ENCODE measurements around the gene CD8B. TPM values are rescaled to one million over a fixed set of nuclear protein-coding genes. Genes with fewer than 3 reads are reported as not detected.
A peak's percentile ranks its signal among the peaks of the same experiment; 100 is the strongest.

CD8B gene
- total RNA-seq, 2 donors from 2014 or later = 71.2 to 79.3 TPM

DNA sequence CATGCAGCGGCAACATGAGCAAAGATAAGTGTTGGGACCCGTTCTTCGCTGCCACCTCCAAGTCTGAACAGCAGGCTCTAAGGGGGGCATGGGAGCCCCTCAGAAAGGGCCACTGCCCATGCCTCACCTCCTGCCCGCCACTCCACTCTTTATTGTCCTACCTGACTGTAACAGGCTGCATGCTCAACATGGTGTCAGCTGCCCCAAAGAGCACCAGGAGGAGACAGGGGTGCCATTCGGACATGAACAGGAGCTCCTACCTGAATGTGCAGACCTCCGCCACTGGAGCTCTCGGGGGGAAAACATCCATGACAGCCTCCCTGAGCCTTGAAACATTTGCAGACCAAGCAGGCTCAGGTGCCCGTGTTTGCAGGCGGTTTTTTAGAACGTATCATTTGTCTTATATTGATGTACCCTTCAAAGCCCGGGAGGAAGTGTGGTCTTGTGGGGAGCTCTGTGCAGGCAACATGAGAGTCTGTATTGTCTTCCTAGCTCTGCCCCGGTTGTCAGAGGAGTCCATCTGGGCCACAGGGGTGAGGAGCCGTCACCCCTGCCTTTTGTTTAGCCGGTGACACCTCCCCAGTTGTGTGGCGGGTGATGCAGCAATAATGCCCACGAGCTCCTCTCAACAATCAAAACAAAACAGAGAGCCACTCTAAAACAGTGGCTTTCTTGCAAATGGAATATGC is 35.8 kb downstream of the CD8B start:
- DNase-seq (peak; percentile 75 to 81), ATAC-seq (replicated peaks in 1 of 2) (peak; percentile 91 to 92)
- Mint-ChIP-seq H3K27ac (peak overlapping the region; percentile 8), H3K4me1 (ENCODE audit: low read depth) (peaks cover 64% of the 10 kb centered on the region), H3K4me3 (peak overlapping the region; percentile 64 to 80), H3K36me3 (ENCODE audit: insufficient read depth in 2 of 2) (no peaks in the 10 kb centered on the region), H3K27me3 (ENCODE audit: low read depth) (no peaks in the 10 kb centered on the region), H3K9me3 (no peaks in the 10 kb centered on the region)

DNA sequence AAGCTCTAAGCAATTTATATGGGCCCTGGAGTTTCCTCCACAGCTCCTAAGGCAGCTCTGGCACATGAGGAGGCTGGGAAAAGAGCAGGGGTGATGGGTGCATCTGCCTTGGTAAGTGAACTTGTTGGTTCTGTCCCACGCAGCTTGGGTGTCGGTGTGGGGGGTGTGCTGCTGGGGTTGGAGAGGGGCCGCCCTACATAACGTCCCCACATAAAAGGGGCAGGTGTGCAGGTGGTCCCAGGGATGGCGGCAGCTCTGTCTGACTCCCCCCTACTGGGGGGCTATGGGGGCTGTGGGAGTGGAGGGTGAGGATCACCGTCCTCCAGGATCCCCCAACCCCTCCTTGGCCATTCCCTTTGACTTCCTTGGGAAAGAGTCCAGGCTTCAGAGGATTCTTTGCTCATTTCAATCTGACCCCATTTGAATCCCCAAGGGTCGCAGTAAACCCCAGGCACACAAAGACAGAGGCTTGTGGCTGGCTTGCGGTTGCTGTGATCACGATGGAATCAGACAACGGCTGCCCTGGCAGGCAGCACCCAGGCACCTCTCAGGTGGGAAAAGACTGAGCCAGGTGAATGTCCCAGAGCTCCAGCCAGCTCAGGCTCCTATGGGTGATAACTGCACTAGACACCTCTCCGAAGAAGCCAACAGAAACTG is 36.5 kb downstream of the CD8B start:
- Mint-ChIP-seq H3K27ac (no peak overlapping the region), H3K27me3 (ENCODE audit: low read depth) (no peaks in the 10 kb centered on the region), H3K4me3 (peak overlapping the region; percentile 75 to 80), H3K4me1 (ENCODE audit: low read depth) (peaks cover 71% of the 10 kb centered on the region), H3K36me3 (ENCODE audit: insufficient read depth in 2 of 2) (no peaks in the 10 kb centered on the region), H3K9me3 (no peaks in the 10 kb centered on the region)
- ATAC-seq (replicated peaks in 1 of 2) (peak; percentile 0 to 2), DNase-seq (peak in 1 of 2 donors; percentile 36)

DNA sequence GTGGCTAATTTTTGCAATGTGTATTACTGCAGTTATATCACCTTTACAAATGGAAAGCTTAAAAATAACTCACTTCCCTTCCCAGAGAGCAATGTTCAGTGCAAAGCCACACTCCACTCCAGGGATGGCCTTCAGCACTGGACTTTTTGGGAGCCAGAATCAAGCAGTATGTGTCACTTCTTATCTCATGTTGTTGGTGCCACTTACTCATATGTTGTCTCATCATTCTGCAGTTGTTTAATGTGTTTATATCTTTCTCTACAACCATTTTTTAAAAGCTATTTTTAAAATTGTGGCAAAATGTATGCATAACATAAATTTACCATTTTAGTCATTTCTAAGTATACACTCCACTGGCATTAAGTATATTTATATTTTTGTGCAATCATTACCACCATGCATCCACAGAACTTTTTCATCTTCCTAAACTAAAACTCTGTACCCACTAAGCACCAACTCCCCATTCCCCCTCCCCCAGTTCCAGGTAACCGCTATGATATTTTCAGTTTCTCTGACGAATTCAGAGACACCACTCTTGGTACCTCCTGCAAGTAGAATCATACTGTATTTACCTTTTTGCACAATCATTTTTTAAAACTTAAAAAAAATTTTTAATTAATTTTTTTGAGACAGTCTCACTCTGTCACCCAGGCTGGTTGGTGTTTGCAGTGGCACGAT is 38.9 kb downstream of the CD8B start:
- H3K4me3 Mint-ChIP-seq = peak overlapping the region; percentile 18 to 36
- no peak for ATAC-seq (replicated peaks in 1 of 2)
- H3K27ac Mint-ChIP-seq = peak overlapping the region; percentile 47
- DNase-seq = no peak
- peaks cover 82% of the 10 kb centered on the region for H3K4me1 Mint-ChIP-seq (ENCODE audit: low read depth)
- no peaks in the 10 kb centered on the region for H3K9me3 Mint-ChIP-seq
- H3K36me3 Mint-ChIP-seq (ENCODE audit: insufficient read depth in 2 of 2) = no peaks in the 10 kb centered on the region
- H3K27me3 Mint-ChIP-seq (ENCODE audit: low read depth) = no peaks in the 10 kb centered on the region

DNA sequence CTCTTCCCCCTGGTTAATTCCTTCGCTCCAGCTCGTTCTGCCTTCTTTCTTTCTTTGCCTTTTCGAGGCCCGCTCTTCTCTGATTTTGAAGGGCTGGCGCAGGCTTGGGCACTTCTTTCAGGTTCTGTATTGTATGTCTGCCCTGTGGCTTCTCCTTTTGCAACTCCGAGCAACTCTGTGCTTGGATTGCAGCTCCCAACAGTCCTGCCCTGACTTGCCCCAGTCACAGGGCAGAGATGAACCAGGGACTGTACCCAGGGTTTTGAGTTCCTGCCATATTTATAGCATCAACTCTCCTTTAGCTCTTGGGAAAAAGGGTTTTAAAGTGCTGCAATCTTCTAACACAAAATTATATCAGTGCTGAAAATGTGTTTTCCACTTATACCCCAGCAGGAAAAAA is 39.8 kb downstream of the CD8B start:
- Mint-ChIP-seq H3K36me3 (ENCODE audit: insufficient read depth in 2 of 2) (no peaks in the 10 kb centered on the region), H3K4me1 (ENCODE audit: low read depth) (peaks cover 77% of the 10 kb centered on the region), H3K27me3 (ENCODE audit: low read depth) (no peaks in the 10 kb centered on the region), H3K27ac (peak overlapping the region; percentile 78), H3K4me3 (peak overlapping the region; percentile 72 to 82), H3K9me3 (no peaks in the 10 kb centered on the region)
- DNase-seq (no peak), ATAC-seq (replicated peaks in 1 of 2) (no peak)

DNA sequence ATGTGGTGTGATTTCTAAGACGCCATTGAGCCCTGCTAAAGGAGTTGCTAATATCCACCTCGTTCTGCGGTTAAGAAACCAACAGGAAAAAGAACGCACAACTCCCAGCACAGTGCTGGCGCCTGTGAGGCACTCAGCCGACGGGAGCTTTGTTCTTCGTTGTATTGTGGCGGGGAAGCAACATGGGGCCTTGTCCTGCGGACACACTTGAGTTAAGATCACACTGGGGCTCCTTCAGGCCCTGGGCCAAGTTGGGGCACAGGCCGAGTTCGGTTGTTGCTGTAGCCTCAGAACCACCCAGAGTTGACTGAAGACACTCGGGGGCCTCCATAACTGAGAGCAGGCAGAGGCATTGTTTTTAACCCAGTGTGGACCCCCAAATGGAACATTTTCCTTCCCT is 40.4 kb downstream of the CD8B start:
- Mint-ChIP-seq H3K27ac (no peak overlapping the region), H3K4me3 (peak overlapping the region; percentile 72 to 82), H3K4me1 (ENCODE audit: low read depth) (peaks cover 72% of the 10 kb centered on the region), H3K36me3 (ENCODE audit: insufficient read depth in 2 of 2) (no peaks in the 10 kb centered on the region), H3K9me3 (no peaks in the 10 kb centered on the region), H3K27me3 (ENCODE audit: low read depth) (no peaks in the 10 kb centered on the region)
- DNase-seq (no peak), ATAC-seq (replicated peaks in 1 of 2) (no peak)

DNA sequence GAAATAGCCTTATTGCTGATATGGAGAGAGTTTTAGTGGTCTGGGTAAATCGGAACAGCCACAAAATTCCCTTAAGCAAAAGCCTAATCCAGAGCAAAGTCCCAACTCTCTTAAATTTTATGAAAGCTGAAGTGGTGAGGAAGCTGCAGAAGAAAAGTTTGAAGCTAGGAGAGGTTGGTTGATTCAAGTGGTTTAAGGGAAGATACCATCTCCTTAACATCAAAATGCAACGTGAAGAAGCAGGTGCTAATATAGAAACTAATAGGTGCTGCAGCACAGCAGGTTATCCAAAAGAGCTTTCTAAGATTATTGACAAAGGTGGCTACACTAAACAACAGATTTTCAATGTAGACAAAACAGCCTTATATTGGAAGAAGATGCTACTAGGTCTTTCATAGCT is 42.7 kb downstream of the CD8B start:
- H3K4me3 Mint-ChIP-seq = peak overlapping the region in 1 of 2 donors; percentile 40
- H3K4me1 Mint-ChIP-seq (ENCODE audit: low read depth) = peaks cover 63% of the 10 kb centered on the region
- no peak overlapping the region for H3K27ac Mint-ChIP-seq

DNA sequence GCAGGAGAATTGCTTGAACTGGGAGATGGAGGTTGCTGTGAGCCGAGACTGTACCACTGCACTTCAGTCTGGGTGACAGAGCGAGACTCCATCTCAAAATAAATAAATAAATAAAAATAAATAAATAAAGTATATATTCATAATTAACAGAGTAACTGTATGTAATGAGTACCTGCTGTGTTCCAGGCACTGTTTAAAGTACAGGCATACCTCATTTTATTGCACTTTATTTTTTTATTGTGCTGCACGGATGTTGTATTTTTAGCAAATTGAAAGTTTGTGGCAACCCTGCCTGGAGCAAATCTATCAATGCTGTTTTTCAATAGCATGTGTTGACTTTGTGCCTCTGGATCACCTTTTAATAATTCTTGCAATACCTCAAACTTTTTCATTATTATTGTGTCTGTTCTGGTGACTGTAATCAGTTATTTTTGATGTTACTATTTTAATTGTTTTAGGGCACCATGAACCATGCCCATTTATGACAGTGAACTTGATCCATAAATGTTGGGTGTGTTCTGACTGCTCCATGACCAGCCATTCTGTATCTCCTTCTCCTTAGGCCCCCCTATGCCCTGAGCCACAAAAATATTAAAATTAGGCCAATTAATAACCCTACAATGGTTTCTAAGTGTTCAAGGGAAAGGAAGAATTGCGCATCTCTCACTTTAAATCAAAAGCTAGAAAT is 43.4 kb downstream of the CD8B start:
- ATAC-seq (replicated peaks in 1 of 2) (no peak), DNase-seq (no peak)
- Mint-ChIP-seq H3K4me3 (peak overlapping the region in 1 of 2 donors; percentile 22), H3K27ac (no peak overlapping the region), H3K9me3 (no peaks in the 10 kb centered on the region), H3K36me3 (ENCODE audit: insufficient read depth in 2 of 2) (peaks cover 2 to 3% of the 10 kb centered on the region in 2 donors), H3K27me3 (ENCODE audit: low read depth) (no peaks in the 10 kb centered on the region), H3K4me1 (ENCODE audit: low read depth) (peaks cover 56% of the 10 kb centered on the region)

More for the DNA sequence above, 42.7 kb downstream of the CD8B start:
- H3K27me3 Mint-ChIP-seq (ENCODE audit: low read depth) = no peaks in the 10 kb centered on the region
- ATAC-seq (replicated peaks in 1 of 2) = no peak
- no peaks in the 10 kb centered on the region for H3K9me3 Mint-ChIP-seq
- H3K36me3 Mint-ChIP-seq (ENCODE audit: insufficient read depth in 2 of 2) = peaks cover 0 to 2% of the 10 kb centered on the region in 2 donors
- no peak for DNase-seq

DNA sequence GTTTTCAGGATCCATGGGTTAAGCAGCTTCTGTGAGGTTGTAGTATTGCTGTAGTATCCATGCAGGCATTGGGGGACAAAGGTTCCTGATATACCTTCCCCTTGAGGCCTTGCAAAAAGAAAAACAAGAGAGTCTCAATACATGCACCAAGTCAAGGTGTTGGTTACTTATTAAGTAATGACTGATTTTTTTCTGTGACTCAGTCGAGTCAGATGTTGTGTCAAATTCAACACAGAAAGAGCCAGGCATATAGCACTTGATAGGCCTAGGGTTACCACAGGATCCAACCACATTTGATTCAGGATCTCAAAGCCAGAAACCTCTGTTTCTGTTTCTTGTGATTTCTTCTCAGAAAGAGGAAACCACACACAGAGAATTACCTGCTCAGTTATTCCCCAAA is 46.1 kb downstream of the CD8B start:
- H3K27ac Mint-ChIP-seq = no peak overlapping the region
- H3K4me1 Mint-ChIP-seq (ENCODE audit: low read depth) = peaks cover 37% of the 10 kb centered on the region
- peaks cover 2 to 3% of the 10 kb centered on the region in 2 donors for H3K36me3 Mint-ChIP-seq (ENCODE audit: insufficient read depth in 2 of 2)
- H3K27me3 Mint-ChIP-seq (ENCODE audit: low read depth) = peaks cover under 1% of the 10 kb centered on the region
- H3K9me3 Mint-ChIP-seq = no peaks in the 10 kb centered on the region
- DNase-seq (no peak), ATAC-seq (replicated peaks in 1 of 2) (peak; percentile 89 to 93)
- H3K4me3 Mint-ChIP-seq = peak overlapping the region; percentile 52 to 63

DNA sequence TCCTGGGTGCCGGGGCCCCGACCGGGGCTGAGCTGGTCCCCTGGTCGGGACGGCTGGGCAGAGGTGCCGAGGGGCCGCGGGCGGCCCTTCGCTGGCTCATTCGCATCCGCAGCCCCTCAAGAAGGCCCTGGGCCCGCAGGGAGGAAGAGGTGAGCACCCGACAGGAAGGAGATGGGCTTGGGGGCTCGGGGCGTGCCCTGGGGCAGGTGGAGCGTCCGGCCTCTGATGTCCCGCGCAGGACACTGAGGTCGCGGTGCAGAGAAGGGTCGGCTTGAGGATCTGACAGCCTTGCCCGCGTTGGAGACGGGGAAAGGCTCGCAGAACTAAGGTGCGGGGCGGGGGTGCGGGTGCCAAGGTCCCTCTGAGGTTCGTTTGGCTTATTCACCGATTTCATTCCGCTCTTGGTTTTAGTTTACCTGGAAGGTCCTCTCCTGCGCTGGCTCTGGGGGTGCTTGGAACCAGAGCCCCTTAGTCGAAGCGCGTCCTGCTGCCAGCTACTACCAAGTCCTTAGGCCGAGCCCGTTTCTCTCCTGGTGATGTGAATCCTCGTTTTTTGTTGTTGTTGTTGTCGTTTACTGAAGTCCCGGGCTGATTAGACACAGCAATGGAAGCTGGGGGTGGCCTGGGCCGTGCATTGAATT is 52.1 kb downstream of the CD8B start:
- ATAC-seq (replicated peaks in 1 of 2) (peak in 1 of 2 donors; percentile 5), DNase-seq (peak; percentile 47 to 60)
- Mint-ChIP-seq H3K4me1 (ENCODE audit: low read depth) (peaks cover 33% of the 10 kb centered on the region), H3K4me3 (peak overlapping the region; percentile 85 to 89), H3K9me3 (no peaks in the 10 kb centered on the region), H3K27me3 (ENCODE audit: low read depth) (peaks cover 20% of the 10 kb centered on the region), H3K27ac (peak overlapping the region; percentile 32), H3K36me3 (ENCODE audit: insufficient read depth in 2 of 2) (peaks cover 0 to 3% of the 10 kb centered on the region in 2 donors)

DNA sequence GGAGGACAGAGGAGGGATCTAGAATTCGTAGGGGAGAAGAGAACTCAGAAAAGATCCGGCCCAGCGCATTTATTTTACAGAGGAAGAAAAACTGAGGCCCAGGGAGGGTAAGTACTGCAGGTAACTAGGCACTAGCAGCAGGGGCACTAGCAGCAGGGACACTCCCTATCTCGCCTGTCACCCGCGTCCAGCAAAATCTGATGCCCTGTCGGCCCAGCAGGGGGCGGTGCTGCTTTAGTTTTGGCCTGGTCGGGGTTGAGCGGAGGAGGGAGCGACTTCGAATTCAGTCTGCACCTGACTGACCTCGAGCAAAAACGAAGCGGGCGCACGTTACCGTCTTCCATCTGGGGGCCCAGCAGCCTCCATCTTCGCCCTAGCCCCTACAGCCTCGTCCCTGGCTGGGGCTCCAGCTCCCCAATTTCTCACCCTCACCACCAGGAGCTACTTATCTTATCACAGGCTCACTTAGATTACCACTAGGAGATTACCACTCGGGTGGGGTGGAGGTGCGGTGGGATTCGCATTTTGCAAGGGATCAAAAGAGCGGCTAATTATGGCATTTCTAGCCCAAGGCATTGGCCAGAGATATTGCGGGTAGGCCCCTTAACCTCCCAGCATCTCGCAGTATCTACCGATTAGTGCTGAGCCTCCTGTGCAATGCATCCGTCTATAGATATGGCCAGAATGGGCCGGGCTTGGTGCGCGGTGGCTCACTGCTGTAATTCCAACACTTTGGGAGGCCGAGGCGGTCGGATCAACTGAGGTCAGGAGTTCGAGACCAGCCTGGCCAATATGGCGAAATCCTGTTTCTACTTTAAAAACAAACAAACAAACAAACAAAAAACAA is 53.1 kb downstream of the CD8B start:
- Mint-ChIP-seq H3K36me3 (ENCODE audit: insufficient read depth in 2 of 2) (peaks cover 0 to under 1% of the 10 kb centered on the region in 2 donors), H3K4me3 (peak overlapping the region; percentile 85 to 89), H3K9me3 (no peaks in the 10 kb centered on the region), H3K27ac (peak overlapping the region; percentile 91), H3K27me3 (ENCODE audit: low read depth) (peaks cover 20% of the 10 kb centered on the region), H3K4me1 (ENCODE audit: low read depth) (peaks cover 33% of the 10 kb centered on the region)
- ATAC-seq (replicated peaks in 1 of 2) (peak; percentile 84 to 86), DNase-seq (peak; percentile 92 to 97)

DNA sequence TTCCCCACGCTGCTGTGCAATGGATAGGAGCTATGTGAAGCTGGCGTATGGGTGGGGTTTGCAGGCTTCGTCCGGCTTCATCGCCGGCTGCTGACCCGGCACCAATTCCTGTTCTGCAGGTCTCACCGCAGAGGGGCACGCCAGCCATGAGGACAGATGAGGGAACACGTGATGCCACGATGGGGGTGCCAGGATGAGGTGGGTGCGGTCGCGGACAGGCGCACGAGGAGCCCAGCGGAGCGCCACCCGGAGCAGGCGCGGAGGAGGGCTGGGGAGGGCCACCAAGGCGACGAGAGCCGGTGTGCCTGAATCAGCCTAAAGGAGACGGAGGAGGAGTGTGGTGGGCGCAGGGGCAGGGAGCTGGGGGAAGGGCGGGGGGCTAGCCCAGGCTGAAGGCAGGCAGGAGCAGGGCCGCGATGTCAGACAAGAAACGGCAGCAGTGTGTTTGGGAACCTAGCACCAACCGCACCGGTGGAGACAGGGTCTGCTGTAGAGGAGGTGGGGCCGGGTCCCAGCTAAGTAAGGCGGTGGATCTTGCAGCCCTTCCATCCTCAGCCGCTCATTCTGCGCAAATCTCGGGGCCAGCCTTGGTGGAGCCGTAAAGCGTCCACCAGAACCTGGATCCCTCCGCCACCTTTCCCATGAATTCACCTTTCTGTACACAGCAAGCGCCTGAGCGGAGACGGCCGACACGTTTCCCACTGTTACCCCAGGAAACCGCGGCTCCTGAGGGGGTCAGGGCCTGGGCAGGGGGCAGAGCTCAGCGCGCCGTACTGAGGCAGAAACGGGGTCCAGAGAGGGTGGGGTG is 54.0 kb downstream of the CD8B start:
- peaks cover 20% of the 10 kb centered on the region for H3K27me3 Mint-ChIP-seq (ENCODE audit: low read depth)
- H3K9me3 Mint-ChIP-seq = no peaks in the 10 kb centered on the region
- H3K4me1 Mint-ChIP-seq (ENCODE audit: low read depth) = peaks cover 33% of the 10 kb centered on the region
- H3K4me3 Mint-ChIP-seq = peak overlapping the region; percentile 85 to 89
- ATAC-seq (replicated peaks in 1 of 2) (peak; percentile 61 to 63), DNase-seq (peak; percentile 79)
- no peaks in the 10 kb centered on the region for H3K36me3 Mint-ChIP-seq (ENCODE audit: insufficient read depth in 2 of 2)
- H3K27ac Mint-ChIP-seq = peak overlapping the region; percentile 54

Measured in activated T-cell treated with anti-CD3 and anti-CD28 coated beads, Interleukin-2, amount 50 U/mL, for 72 hours (primary cell).